KMS-11 (cell line): ENCODE measurements around the gene AGPAT4.

Source experiments
- H2AFZ ChIP-seq: fragments of 200-600 bp; sonication (generic); 2 replicates; pipeline ENCODE4 v1.6.1; 2016; ENCODE audit warnings: antibody characterized with exemption, mixed run types, low read depth
- H3K27ac ChIP-seq: fragments of 200-600 bp; sonication (generic); 2 replicates; pipeline ENCODE4 v1.6.1; 2016; ENCODE audit warnings: mild to moderate bottlenecking, mixed run types
- H3K27me3 ChIP-seq: fragments of 200-600 bp; sonication (generic); 2 replicates; pipeline ENCODE4 v1.6.1; 2017; ENCODE audit warnings: mild to moderate bottlenecking, low read depth, mixed run types, moderate library complexity; ENCODE audit not compliant: insufficient read depth
- H3K36me3 ChIP-seq: fragments of 200-600 bp; sonication (generic); 2 replicates; pipeline ENCODE4 v1.6.1; 2017; ENCODE audit warnings: mild to moderate bottlenecking, mixed run types; ENCODE audit not compliant: insufficient read depth
- H3K4me1 ChIP-seq: fragments of 200-600 bp; sonication (generic); 2 replicates; pipeline ENCODE4 v1.6.1; 2016; ENCODE audit warnings: mild to moderate bottlenecking, low read depth, mixed run types; ENCODE audit not compliant: poor library complexity, severe bottlenecking
- H3K4me2 ChIP-seq: fragments of 200-600 bp; sonication (generic); 2 replicates; pipeline ENCODE4 v1.7.0; 2016; ENCODE audit warnings: mild to moderate bottlenecking, mixed run types
- H3K4me3 ChIP-seq: fragments of 200-600 bp; sonication (generic); IDR thresholded peaks from 2 replicates; pipeline ENCODE4 v1.6.1; 2017; ENCODE audit warnings: low read depth, low read length, mixed read lengths; ENCODE audit not compliant: insufficient read depth
- H3K79me2 ChIP-seq: fragments of 200-600 bp; sonication (generic); 2 replicates; pipeline ENCODE4 v1.6.1; 2016; ENCODE audit warnings: low read depth, mixed run types; ENCODE audit not compliant: insufficient read depth
- H3K9ac ChIP-seq: fragments of 200-600 bp; sonication (generic); 2 replicates; pipeline ENCODE4 v1.6.1; 2016; ENCODE audit warnings: mild to moderate bottlenecking, mixed run types
- H4K20me1 ChIP-seq: fragments of 200-600 bp; sonication (generic); 2 replicates; pipeline ENCODE4 v1.6.1; 2016; ENCODE audit warnings: mild to moderate bottlenecking, mixed run types; ENCODE audit not compliant: insufficient read depth
- CTCF ChIP-seq: fragments of 200-600 bp; sonication (generic); conservative IDR thresholded peaks from 2 replicates; pipeline ENCODE4 v1.6.1; 2017; ENCODE audit warnings: low read depth, mild to moderate bottlenecking, antibody characterized with exemption, low read length, moderate library complexity, mixed read lengths

AGPAT4 gene

GRCh38 chr6:161108916-161109315 is 164.9 kb downstream of the AGPAT4 start:
- no peaks in the 10 kb centered on the region for H3K27me3 ChIP-seq
- H3K79me2 ChIP-seq = no peaks in the 10 kb centered on the region
- no peak overlapping the region for H3K4me2 ChIP-seq
- no peak overlapping the region for H3K9ac ChIP-seq
- H3K4me1 ChIP-seq = no peaks in the 10 kb centered on the region
- no peak for TF ChIP-seq CTCF
- no peak overlapping the region for H3K4me3 ChIP-seq
- H4K20me1 ChIP-seq = no peaks in the 10 kb centered on the region
- no peak overlapping the region for H2AFZ ChIP-seq
- H3K36me3 ChIP-seq = no peaks in the 10 kb centered on the region; the same call in 1 of the 2 replicates
- H3K27ac ChIP-seq = no peak overlapping the region

- TF ChIP-seq CTCF = no peak
Observed at GRCh38 chr6:161107779-161108730, 165.8 kb downstream of the AGPAT4 start.

GRCh38 chr6:161105408-161105807 is 168.5 kb downstream of the AGPAT4 start:
- no peak for TF ChIP-seq CTCF
- no peak overlapping the region for H3K4me2 ChIP-seq
- H3K4me3 ChIP-seq = no peak overlapping the region
- H3K79me2 ChIP-seq = no peaks in the 10 kb centered on the region
- no peak overlapping the region for H2AFZ ChIP-seq
- H3K36me3 ChIP-seq = no peaks in the 10 kb centered on the region; the same call in 1 of the 2 replicates
- no peak overlapping the region for H3K27ac ChIP-seq
- H4K20me1 ChIP-seq = no peaks in the 10 kb centered on the region
- H3K27me3 ChIP-seq = no peaks in the 10 kb centered on the region
- H3K9ac ChIP-seq = no peak overlapping the region
- H3K4me1 ChIP-seq = no peaks in the 10 kb centered on the region

More at GRCh38 chr6:161107779-161108730, 165.8 kb downstream of the AGPAT4 start:
- no peaks in the 10 kb centered on the region for H3K27me3 ChIP-seq
- no peaks in the 10 kb centered on the region for H3K79me2 ChIP-seq
- H3K4me3 ChIP-seq = no peak overlapping the region
- no peaks in the 10 kb centered on the region for H4K20me1 ChIP-seq
- no peaks in the 10 kb centered on the region; the same call in 1 of the 2 replicates for H3K36me3 ChIP-seq
- H3K4me1 ChIP-seq = no peaks in the 10 kb centered on the region
- no peak overlapping the region for H3K4me2 ChIP-seq
- no peak overlapping the region for H2AFZ ChIP-seq
- H3K9ac ChIP-seq = no peak overlapping the region
- no peak overlapping the region for H3K27ac ChIP-seq

GRCh38 chr6:161104966-161105365 is 168.9 kb downstream of the AGPAT4 start:
- no peak overlapping the region for H3K4me3 ChIP-seq
- no peak overlapping the region for H3K27ac ChIP-seq
- no peak for TF ChIP-seq CTCF
- no peaks in the 10 kb centered on the region for H3K27me3 ChIP-seq
- H3K36me3 ChIP-seq = no peaks in the 10 kb centered on the region; the same call in 1 of the 2 replicates
- H3K4me2 ChIP-seq = no peak overlapping the region
- H3K4me1 ChIP-seq = no peaks in the 10 kb centered on the region
- no peak overlapping the region for H2AFZ ChIP-seq
- no peaks in the 10 kb centered on the region for H3K79me2 ChIP-seq
- H4K20me1 ChIP-seq = no peaks in the 10 kb centered on the region
- no peak overlapping the region for H3K9ac ChIP-seq
